K562 (cell line): ENCODE data around the gene SOX18. TPM values are rescaled to one million over a fixed set of nuclear protein-coding genes. Genes with fewer than 3 reads are reported as not detected.

Experiments used
- FOSL1 ChIP-seq: fragments of 200-800 bp; sonication (Bioruptor generic); conservative IDR thresholded peaks from 2 replicates; pipeline ENCODE4 v1.6.1; 2016; ENCODE audit warnings: missing genetic modification characterization, missing compliant biosample characterization
- HNRNPUL1 ChIP-seq: fragments of 200-400 bp; formaldehyde crosslinking; IDR thresholded peaks from 2 replicates; pipeline ENCODE4 v1.6.1; 2017; ENCODE audit warnings: low read length
- MEF2D ChIP-seq: conservative IDR thresholded peaks from 2 replicates; pipeline ENCODE4 v1.6.1; 2016; ENCODE audit warnings: low read depth, missing genetic modification characterization, missing compliant biosample characterization
- MEIS2 ChIP-seq: fragments of 450-650 bp; IDR thresholded peaks from 2 replicates; pipeline ENCODE4 v1.6.1; 2014; ENCODE audit warnings: mild to moderate bottlenecking; ENCODE audit not compliant: partially characterized antibody
- MXI1 ChIP-seq: IDR thresholded peaks from 2 replicates; pipeline ENCODE4 v1.6.1; 2011; ENCODE audit warnings: low read depth, mild to moderate bottlenecking, improper control_type of control experiment, low read length
- NBN ChIP-seq: fragments of 450-650 bp; IDR thresholded peaks from 2 replicates; pipeline ENCODE4 v1.6.1; 2016; ENCODE audit warnings: low read depth, mild to moderate bottlenecking
- PHB ChIP-seq: fragments of 250-450 bp; sonication (Bioruptor Pico); IDR thresholded peaks from 2 replicates; pipeline ENCODE4 v1.5.0; 2021
- TARDBP ChIP-seq: fragments of 450-650 bp; IDR thresholded peaks from 2 replicates; pipeline ENCODE4 v1.6.1; 2016
- ZKSCAN3 ChIP-seq: fragments of 250-450 bp; sonication (Bioruptor Pico); IDR thresholded peaks from 2 replicates; pipeline ENCODE4 v1.4.0; 2020
- ZNF134 ChIP-seq: fragments of 250-450 bp; sonication (Bioruptor Pico); conservative IDR thresholded peaks from 2 replicates; pipeline ENCODE4 v1.4.0; 2020
- ZNF561 ChIP-seq: fragments of 450-650 bp; formaldehyde crosslinking; conservative IDR thresholded peaks from 2 replicates; pipeline ENCODE4 v1.4.0; 2020; ENCODE audit warnings: mild to moderate bottlenecking, moderate library complexity
- ZNF696 ChIP-seq: fragments of 250-450 bp; sonication (Bioruptor Pico); conservative IDR thresholded peaks from 2 replicates; pipeline ENCODE4 v1.4.0; 2020; ENCODE audit warnings: mild to moderate bottlenecking, moderate library complexity
- ZNF699 ChIP-seq: fragments of 250-450 bp; sonication (Bioruptor Pico); IDR thresholded peaks from 2 replicates; pipeline ENCODE4 v1.8.0; 2021; ENCODE audit warnings: mild to moderate bottlenecking, moderate library complexity; ENCODE audit not compliant: insufficient replicate concordance
- polyA plus RNA-seq, 8 experiments: library from polyadenylated mRNA; depleted of rRNA in 4 of 8; stranded (reverse) in 5 of 8; unstranded in 3 of 8; fragments of >200 nt; fragmentation: Nextera tagmentation in 2 of 8; fragmentation: Illumina TruSeq in 1 of 8; extraction: Ambion mirVana in 2 of 8; extraction: Trizol in 1 of 8; gene quantifications; 2 replicates each; pipeline versions ENCODE4 v1.2.1 to v1.2.3, GENCODE V29; 2011 to 2014; ENCODE audit warnings: inconsistent platforms in 1 of 8, missing spikeins in 1 of 8
- total RNA-seq, 7 experiments: library from RNA; depleted of rRNA in 6 of 7; stranded (reverse); fragments of >200 nt in 6 of 7; fragmentation: Illumina TruSeq in 2 of 7; extraction: Trizol in 2 of 7; gene quantifications; 2 replicates each; pipeline versions ENCODE4 v1.2.1 to v1.2.3, GENCODE V29; 2011 to 2021; ENCODE audit warnings: low replicate concordance in 1 of 7
- TF ChIP-seq, protein P1 (sequence below): IDR thresholded peaks from 3 replicates; pipeline ENCODE4 v1.6.1; 2011; ENCODE audit warnings: borderline replicate concordance, mild to moderate bottlenecking; ENCODE audit not compliant: insufficient read length, insufficient read depth
- TF ChIP-seq, protein P2 (sequence below): fragments of 450-650 bp; formaldehyde crosslinking; IDR thresholded peaks from 2 replicates; pipeline ENCODE4 v1.4.0; 2020; ENCODE audit warnings: mild to moderate bottlenecking, moderate library complexity
- TF ChIP-seq, protein P3 (sequence below): fragments of 450-650 bp; IDR thresholded peaks from 2 replicates; pipeline ENCODE4 v1.6.1; 2017; ENCODE audit warnings: antibody characterized with exemption, mild to moderate bottlenecking
- TF ChIP-seq, protein P4 (sequence below): fragments of 450-650 bp; IDR thresholded peaks from 2 replicates; pipeline ENCODE4 v1.6.1; 2016; ENCODE audit warnings: mild to moderate bottlenecking
- TF ChIP-seq, protein P5 (sequence below): fragments of 250-450 bp; sonication (Bioruptor Pico); IDR thresholded peaks from 2 replicates; pipeline ENCODE4 v1.8.0; 2021; ENCODE audit warnings: borderline replicate concordance, mild to moderate bottlenecking, moderate library complexity; ENCODE audit not compliant: poor library complexity, severe bottlenecking

The SOX18 gene
- total and polyA plus RNA-seq, 9 of the 15 experiments (the other 6 are each of a cell fraction or from before 2014, with no cell fraction given) = 0.15 to 19.8 (median 0.33) TPM

DNA sequence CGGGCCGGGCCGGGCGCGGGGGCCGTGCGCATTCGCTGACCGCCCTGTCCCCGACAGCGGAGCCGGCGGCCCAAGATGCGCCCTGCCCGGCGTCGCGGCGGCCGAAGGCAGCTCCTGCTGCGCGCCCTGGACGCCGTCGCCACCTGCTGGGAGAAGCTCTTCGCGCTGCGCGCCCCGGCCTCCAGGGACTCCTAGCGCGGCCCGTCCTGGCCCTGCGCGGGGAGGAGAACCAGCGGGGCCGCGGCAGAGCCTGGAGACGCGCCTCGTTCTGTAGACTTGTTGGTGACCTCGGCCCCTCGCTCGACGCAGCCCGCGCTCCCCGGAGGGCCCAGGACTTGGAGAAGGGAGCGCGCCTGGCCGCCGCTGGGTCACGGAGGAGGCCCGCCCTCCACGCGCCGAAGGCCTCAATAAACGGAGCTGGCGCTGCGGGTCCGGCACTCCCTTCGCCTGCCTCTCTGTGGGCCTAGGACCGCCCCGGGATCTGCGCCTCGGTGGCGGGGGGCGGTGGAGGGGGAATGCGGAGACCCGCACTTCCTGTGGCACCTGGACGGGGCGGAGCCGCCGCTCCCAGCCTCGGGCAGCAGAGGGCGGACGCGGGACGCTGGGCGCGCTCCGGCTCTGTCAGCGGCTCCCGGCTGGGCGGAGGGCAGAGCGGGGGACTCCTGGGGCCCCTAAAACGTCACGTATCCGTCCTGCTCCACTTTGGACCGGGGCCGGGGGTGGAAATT is 10.7 kb downstream of the SOX18 start (continued):
- TF ChIP-seq, protein P1, sequence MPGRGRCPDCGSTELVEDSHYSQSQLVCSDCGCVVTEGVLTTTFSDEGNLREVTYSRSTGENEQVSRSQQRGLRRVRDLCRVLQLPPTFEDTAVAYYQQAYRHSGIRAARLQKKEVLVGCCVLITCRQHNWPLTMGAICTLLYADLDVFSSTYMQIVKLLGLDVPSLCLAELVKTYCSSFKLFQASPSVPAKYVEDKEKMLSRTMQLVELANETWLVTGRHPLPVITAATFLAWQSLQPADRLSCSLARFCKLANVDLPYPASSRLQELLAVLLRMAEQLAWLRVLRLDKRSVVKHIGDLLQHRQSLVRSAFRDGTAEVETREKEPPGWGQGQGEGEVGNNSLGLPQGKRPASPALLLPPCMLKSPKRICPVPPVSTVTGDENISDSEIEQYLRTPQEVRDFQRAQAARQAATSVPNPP = no peak
- TF ChIP-seq TARDBP = no peak
- no peak for TF ChIP-seq FOSL1
- no peak for TF ChIP-seq MXI1
- TF ChIP-seq, protein P2, sequence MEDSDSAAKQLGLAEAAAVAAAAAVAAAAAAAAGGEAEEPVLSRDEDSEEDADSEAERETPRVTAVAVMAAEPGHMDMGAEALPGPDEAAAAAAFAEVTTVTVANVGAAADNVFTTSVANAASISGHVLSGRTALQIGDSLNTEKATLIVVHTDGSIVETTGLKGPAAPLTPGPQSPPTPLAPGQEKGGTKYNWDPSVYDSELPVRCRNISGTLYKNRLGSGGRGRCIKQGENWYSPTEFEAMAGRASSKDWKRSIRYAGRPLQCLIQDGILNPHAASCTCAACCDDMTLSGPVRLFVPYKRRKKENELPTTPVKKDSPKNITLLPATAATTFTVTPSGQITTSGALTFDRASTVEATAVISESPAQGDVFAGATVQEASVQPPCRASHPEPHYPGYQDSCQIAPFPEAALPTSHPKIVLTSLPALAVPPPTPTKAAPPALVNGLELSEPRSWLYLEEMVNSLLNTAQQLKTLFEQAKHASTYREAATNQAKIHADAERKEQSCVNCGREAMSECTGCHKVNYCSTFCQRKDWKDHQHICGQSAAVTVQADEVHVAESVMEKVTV = peak; percentile 47; the same call in 1 of the 2 replicates
- TF ChIP-seq ZNF696 (CRISPR knock-in tag) = no peak
- TF ChIP-seq ZKSCAN3 = no peak
- TF ChIP-seq, protein P3, sequence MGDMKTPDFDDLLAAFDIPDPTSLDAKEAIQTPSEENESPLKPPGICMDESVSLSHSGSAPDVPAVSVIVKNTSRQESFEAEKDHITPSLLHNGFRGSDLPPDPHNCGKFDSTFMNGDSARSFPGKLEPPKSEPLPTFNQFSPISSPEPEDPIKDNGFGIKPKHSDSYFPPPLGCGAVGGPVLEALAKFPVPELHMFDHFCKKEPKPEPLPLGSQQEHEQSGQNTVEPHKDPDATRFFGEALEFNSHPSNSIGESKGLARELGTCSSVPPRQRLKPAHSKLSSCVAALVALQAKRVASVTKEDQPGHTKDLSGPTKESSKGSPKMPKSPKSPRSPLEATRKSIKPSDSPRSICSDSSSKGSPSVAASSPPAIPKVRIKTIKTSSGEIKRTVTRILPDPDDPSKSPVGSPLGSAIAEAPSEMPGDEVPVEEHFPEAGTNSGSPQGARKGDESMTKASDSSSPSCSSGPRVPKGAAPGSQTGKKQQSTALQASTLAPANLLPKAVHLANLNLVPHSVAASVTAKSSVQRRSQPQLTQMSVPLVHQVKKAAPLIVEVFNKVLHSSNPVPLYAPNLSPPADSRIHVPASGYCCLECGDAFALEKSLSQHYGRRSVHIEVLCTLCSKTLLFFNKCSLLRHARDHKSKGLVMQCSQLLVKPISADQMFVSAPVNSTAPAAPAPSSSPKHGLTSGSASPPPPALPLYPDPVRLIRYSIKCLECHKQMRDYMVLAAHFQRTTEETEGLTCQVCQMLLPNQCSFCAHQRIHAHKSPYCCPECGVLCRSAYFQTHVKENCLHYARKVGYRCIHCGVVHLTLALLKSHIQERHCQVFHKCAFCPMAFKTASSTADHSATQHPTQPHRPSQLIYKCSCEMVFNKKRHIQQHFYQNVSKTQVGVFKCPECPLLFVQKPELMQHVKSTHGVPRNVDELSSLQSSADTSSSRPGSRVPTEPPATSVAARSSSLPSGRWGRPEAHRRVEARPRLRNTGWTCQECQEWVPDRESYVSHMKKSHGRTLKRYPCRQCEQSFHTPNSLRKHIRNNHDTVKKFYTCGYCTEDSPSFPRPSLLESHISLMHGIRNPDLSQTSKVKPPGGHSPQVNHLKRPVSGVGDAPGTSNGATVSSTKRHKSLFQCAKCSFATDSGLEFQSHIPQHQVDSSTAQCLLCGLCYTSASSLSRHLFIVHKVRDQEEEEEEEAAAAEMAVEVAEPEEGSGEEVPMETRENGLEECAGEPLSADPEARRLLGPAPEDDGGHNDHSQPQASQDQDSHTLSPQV = peak; percentile 55
- TF ChIP-seq MEF2D = no peak
- TF ChIP-seq ZNF561 = no peak
- TF ChIP-seq ZNF699 = no peak
- TF ChIP-seq, protein P4, sequence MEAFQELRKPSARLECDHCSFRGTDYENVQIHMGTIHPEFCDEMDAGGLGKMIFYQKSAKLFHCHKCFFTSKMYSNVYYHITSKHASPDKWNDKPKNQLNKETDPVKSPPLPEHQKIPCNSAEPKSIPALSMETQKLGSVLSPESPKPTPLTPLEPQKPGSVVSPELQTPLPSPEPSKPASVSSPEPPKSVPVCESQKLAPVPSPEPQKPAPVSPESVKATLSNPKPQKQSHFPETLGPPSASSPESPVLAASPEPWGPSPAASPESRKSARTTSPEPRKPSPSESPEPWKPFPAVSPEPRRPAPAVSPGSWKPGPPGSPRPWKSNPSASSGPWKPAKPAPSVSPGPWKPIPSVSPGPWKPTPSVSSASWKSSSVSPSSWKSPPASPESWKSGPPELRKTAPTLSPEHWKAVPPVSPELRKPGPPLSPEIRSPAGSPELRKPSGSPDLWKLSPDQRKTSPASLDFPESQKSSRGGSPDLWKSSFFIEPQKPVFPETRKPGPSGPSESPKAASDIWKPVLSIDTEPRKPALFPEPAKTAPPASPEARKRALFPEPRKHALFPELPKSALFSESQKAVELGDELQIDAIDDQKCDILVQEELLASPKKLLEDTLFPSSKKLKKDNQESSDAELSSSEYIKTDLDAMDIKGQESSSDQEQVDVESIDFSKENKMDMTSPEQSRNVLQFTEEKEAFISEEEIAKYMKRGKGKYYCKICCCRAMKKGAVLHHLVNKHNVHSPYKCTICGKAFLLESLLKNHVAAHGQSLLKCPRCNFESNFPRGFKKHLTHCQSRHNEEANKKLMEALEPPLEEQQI = no peak
- TF ChIP-seq NBN = no peak
- TF ChIP-seq PHB = no peak
- no peak for TF ChIP-seq ZNF134
- TF ChIP-seq HNRNPUL1 = no peak
- peak; percentile 45 for TF ChIP-seq MEIS2
- TF ChIP-seq, protein P5, sequence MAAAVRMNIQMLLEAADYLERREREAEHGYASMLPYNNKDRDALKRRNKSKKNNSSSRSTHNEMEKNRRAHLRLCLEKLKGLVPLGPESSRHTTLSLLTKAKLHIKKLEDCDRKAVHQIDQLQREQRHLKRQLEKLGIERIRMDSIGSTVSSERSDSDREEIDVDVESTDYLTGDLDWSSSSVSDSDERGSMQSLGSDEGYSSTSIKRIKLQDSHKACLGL (CRISPR knock-in tag) = no peak
